ENCODE results near the gene TSHZ2. TPM values are rescaled to one million over a fixed set of nuclear protein-coding genes. Genes with fewer than 3 reads are reported as not detected.

The TSHZ2 gene
- total and polyA plus RNA-seq, 2 experiments from 2014 or later: 1.1 to 5.2 TPM

GRCh38 chr20:53274807-53275206, 302.6 kb downstream of the TSHZ2 start:
- no peaks in the 10 kb centered on the region for H3K36me3 ChIP-seq (replicated peaks; ENCODE audit: insufficient read depth, low read depth)
- no peaks in the 10 kb centered on the region for H3K9me2 ChIP-seq (replicated peaks; ENCODE audit: insufficient read depth)
- H3K9me3 ChIP-seq (ENCODE audit: low read depth): no peaks in the 10 kb centered on the region
- H4K20me1 ChIP-seq (ENCODE audit: insufficient read depth, poor library complexity, severe bottlenecking): no peaks in the 10 kb centered on the region
- H3K79me2 ChIP-seq: no peaks in the 10 kb centered on the region
- DNase-seq (ENCODE audit: low spot score): no peak
- H2AFZ ChIP-seq: no peak overlapping the region
- no peaks in the 10 kb centered on the region for H3K4me1 ChIP-seq (ENCODE audit: insufficient read depth)
- H3K27me3 ChIP-seq: no peaks in the 10 kb centered on the region
- H3K4me3 ChIP-seq: no peak overlapping the region
- no peak overlapping the region for H3K27ac ChIP-seq
- TF ChIP-seq EZH2 (IDR thresholded peaks at IDR 0.05; ENCODE audit: borderline replicate concordance): no peak
- TF ChIP-seq CTCF (IDR thresholded peaks at IDR 0.05; ENCODE audit: poor library complexity): no peak
- no peak for TF ChIP-seq EZH2phosphoT487 (IDR thresholded peaks at IDR 0.05; ENCODE audit: low read depth, severe bottlenecking, unreplicated experiment)
- no peak overlapping the region for H3K4me2 ChIP-seq
- 69% methylated on average over 3 of the region's 3 CpGs for WGBS (ENCODE audit: low lambda C conversion rate, missing lambda C conversion rate)

- no peak overlapping the region for H3K4me3 ChIP-seq
- TF ChIP-seq EZH2phosphoT487 (IDR thresholded peaks at IDR 0.05; ENCODE audit: low read depth, severe bottlenecking, unreplicated experiment): no peak
- TF ChIP-seq CTCF (IDR thresholded peaks at IDR 0.05; ENCODE audit: poor library complexity): no peak
- TF ChIP-seq EZH2 (IDR thresholded peaks at IDR 0.05; ENCODE audit: borderline replicate concordance): no peak
- no peaks in the 10 kb centered on the region for H3K4me1 ChIP-seq (ENCODE audit: insufficient read depth)
- H3K9me3 ChIP-seq (ENCODE audit: low read depth): no peaks in the 10 kb centered on the region
- no peaks in the 10 kb centered on the region for H4K20me1 ChIP-seq (ENCODE audit: insufficient read depth, poor library complexity, severe bottlenecking)
- H3K9me2 ChIP-seq (replicated peaks; ENCODE audit: insufficient read depth): no peaks in the 10 kb centered on the region
- no peak overlapping the region for H3K4me2 ChIP-seq
- H3K79me2 ChIP-seq: no peaks in the 10 kb centered on the region
- DNase-seq (ENCODE audit: low spot score): no peak
- WGBS (ENCODE audit: low lambda C conversion rate, missing lambda C conversion rate): 96% methylated on average over 3 of the region's 3 CpGs
- no peaks in the 10 kb centered on the region for H3K27me3 ChIP-seq
- H2AFZ ChIP-seq: no peak overlapping the region
- H3K36me3 ChIP-seq (replicated peaks; ENCODE audit: insufficient read depth, low read depth): no peaks in the 10 kb centered on the region
- no peak overlapping the region for H3K27ac ChIP-seq
These were observed 304.0 kb downstream of the TSHZ2 start for GRCh38 chr20:53276143-53276542.

- TF ChIP-seq EZH2phosphoT487 (IDR thresholded peaks at IDR 0.05; ENCODE audit: low read depth, severe bottlenecking, unreplicated experiment) (no peak), EZH2 (IDR thresholded peaks at IDR 0.05; ENCODE audit: borderline replicate concordance) (no peak), CTCF (IDR thresholded peaks at IDR 0.05; ENCODE audit: poor library complexity) (no peak)
- Histone ChIP-seq H3K9me2 (replicated peaks; ENCODE audit: insufficient read depth) (no peaks in the 10 kb centered on the region), H3K36me3 (replicated peaks; ENCODE audit: insufficient read depth, low read depth) (no peaks in the 10 kb centered on the region), H4K20me1 (ENCODE audit: insufficient read depth, poor library complexity, severe bottlenecking) (no peaks in the 10 kb centered on the region), H3K4me1 (ENCODE audit: insufficient read depth) (no peaks in the 10 kb centered on the region), H3K4me2 (no peak overlapping the region), H3K27ac (no peak overlapping the region), H3K4me3 (no peak overlapping the region), H2AFZ (no peak overlapping the region), H3K9me3 (ENCODE audit: low read depth) (no peaks in the 10 kb centered on the region), H3K27me3 (no peaks in the 10 kb centered on the region), H3K79me2 (no peaks in the 10 kb centered on the region)
- WGBS (ENCODE audit: low lambda C conversion rate, missing lambda C conversion rate): 86% methylated on average over 1 of the region's 1 CpG
- DNase-seq (ENCODE audit: low spot score): no peak
These were observed 306.4 kb downstream of the TSHZ2 start for GRCh38 chr20:53278555-53278954.

- DNase-seq (ENCODE audit: low spot score): no peak
- Histone ChIP-seq H3K9me3 (ENCODE audit: low read depth) (no peaks in the 10 kb centered on the region), H2AFZ (no peak overlapping the region), H3K9me2 (replicated peaks; ENCODE audit: insufficient read depth) (no peaks in the 10 kb centered on the region), H3K36me3 (replicated peaks; ENCODE audit: insufficient read depth, low read depth) (no peaks in the 10 kb centered on the region), H3K4me2 (no peak overlapping the region), H3K4me3 (no peak overlapping the region), H3K4me1 (ENCODE audit: insufficient read depth) (no peaks in the 10 kb centered on the region), H3K79me2 (no peaks in the 10 kb centered on the region), H4K20me1 (ENCODE audit: insufficient read depth, poor library complexity, severe bottlenecking) (no peaks in the 10 kb centered on the region), H3K27ac (no peak overlapping the region), H3K27me3 (no peaks in the 10 kb centered on the region)
- WGBS (ENCODE audit: low lambda C conversion rate, missing lambda C conversion rate): 58% methylated on average over 1 of the region's 1 CpG
- TF ChIP-seq CTCF (IDR thresholded peaks at IDR 0.05; ENCODE audit: poor library complexity): no peak
- TF ChIP-seq EZH2 (IDR thresholded peaks at IDR 0.05; ENCODE audit: borderline replicate concordance): no peak
- TF ChIP-seq EZH2phosphoT487 (IDR thresholded peaks at IDR 0.05; ENCODE audit: low read depth, severe bottlenecking, unreplicated experiment): no peak
These were observed 307.6 kb downstream of the TSHZ2 start for GRCh38 chr20:53279735-53280134.
